Activated T-helper 9 cell treated with anti-CD3 and anti-CD28 coated beads, Interleukin-2, amount 50 U/mL, for 16 hours (primary cell): ENCODE data around the gene LSM7.
A peak's percentile ranks its signal among the peaks of the same experiment; 100 is the strongest.

Experiments
- DNase-seq: peaks from one replicate; pipeline ENCODE4 v3.0.0-alpha.2; 2020; ENCODE audit warnings: low read depth

The LSM7 gene

GRCh38 chr19:2338055-2338615, 9.7 kb upstream of the LSM7 start:
- DNase-seq, result no peak

GRCh38 chr19:2337329-2337707, 8.9 kb upstream of the LSM7 start:
- no peak for DNase-seq

- no peak for DNase-seq
Measured at GRCh38 chr19:2336528-2337328, 8.3 kb upstream of the LSM7 start.

- no peak for DNase-seq
Measured at GRCh38 chr19:2335848-2336247, 7.5 kb upstream of the LSM7 start.

GRCh38 chr19:2334986-2335846, 6.8 kb upstream of the LSM7 start:
- no peak for DNase-seq

- DNase-seq, result no peak
Measured at GRCh38 chr19:2334426-2334825, 6.0 kb upstream of the LSM7 start.

- DNase-seq, result no peak
Measured at GRCh38 chr19:2333807-2334211, 5.4 kb upstream of the LSM7 start.

- DNase-seq, result no peak
Measured at GRCh38 chr19:2333027-2333806, 4.8 kb upstream of the LSM7 start.

GRCh38 chr19:2332341-2333026, 4.1 kb upstream of the LSM7 start:
- no peak for DNase-seq

GRCh38 chr19:2331601-2332246, 3.3 kb upstream of the LSM7 start:
- DNase-seq, result no peak

- DNase-seq, result no peak
Measured at GRCh38 chr19:2330632-2331284, 2.4 kb upstream of the LSM7 start.

GRCh38 chr19:2330255-2330631, 1.9 kb upstream of the LSM7 start:
- no peak for DNase-seq

GRCh38 chr19:2329501-2329916, 1.1 kb upstream of the LSM7 start:
- no peak for DNase-seq

GRCh38 chr19:2329149-2329478, 728 bp upstream of the LSM7 start:
- DNase-seq, result no peak

GRCh38 chr19:2327773-2328400, 499 bp downstream of the LSM7 start:
- DNase-seq, result peak; percentile 33

- DNase-seq, result no peak
Measured at GRCh38 chr19:2326699-2327360, 1.6 kb downstream of the LSM7 start.

- no peak for DNase-seq
Measured at GRCh38 chr19:2325281-2326046, 2.9 kb downstream of the LSM7 start.

- DNase-seq, result no peak
Measured at GRCh38 chr19:2324220-2324948, 4.0 kb downstream of the LSM7 start.
